ENCODE data around the gene CACHD1. TPM values are rescaled to one million over a fixed set of nuclear protein-coding genes. Genes with fewer than 3 reads are reported as not detected.
A peak's percentile ranks its signal among the peaks of the same experiment; 100 is the strongest.

CACHD1 gene
- total RNA-seq, 1 experiment from 2014 or later: 29.9 TPM

DNA sequence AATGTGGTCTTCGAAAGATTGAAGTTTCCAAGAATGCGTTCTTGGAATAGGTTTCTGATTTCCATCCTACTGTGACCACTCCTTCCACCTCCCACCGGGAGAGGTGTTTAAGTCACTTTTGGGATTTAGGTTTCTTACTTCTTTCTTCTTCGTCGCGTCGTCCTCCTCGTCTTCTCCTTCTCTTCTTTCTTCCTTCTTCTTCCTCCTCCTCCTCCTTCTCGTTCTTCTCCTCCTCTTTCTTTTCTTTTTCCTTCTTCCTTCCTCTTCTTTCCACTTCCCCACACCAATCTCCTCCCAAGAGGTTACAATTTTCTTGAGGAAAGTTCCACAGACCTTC is 2.1 kb downstream of the CACHD1 start:
- no peak for DNase-seq (ENCODE audit: low read depth, low spot score)
- Histone ChIP-seq H3K4me1 (ENCODE audit: control insufficient read depth, insufficient read depth, low read length) (peaks cover 51% of the 10 kb centered on the region), H3K4me3 (ENCODE audit: low read depth in 2 of 2, low read length in 2 of 2) (peak overlapping the region; percentile 92 to 95), H3K27me3 (ENCODE audit: control insufficient read depth, insufficient read depth, low read length) (no peaks in the 10 kb centered on the region), H3K27ac (ENCODE audit: low read length) (peak overlapping the region; percentile 88), H3K9me3 (ENCODE audit: control insufficient read depth, insufficient read depth, low read depth, low read length) (no peaks in the 10 kb centered on the region), H3K36me3 (ENCODE audit: control insufficient read depth, insufficient read depth, low read length) (no peaks in the 10 kb centered on the region; the same call in 1 of the 2 replicates)
- ChIA-PET CTCF (no interaction called here), POLR2A (no interaction called here)
- ATAC-seq: no peak
- BruUV-seq (replicated peaks): no TSS peak
- in situ Hi-C loops (cut with HindIII; ENCODE audit: low pct_unique_long_range_greater_than_20kb, low sequenced_read_pairs) (no loop called here), intact Hi-C loops (cut with micrococcal nuclease; ENCODE audit: unreplicated experiment) (loop anchor here (5.0 kb wide), 1 partner anchor 205 kb away; no protein-coding TSS in a partner anchor)
- TF ChIP-seq, protein P1, sequence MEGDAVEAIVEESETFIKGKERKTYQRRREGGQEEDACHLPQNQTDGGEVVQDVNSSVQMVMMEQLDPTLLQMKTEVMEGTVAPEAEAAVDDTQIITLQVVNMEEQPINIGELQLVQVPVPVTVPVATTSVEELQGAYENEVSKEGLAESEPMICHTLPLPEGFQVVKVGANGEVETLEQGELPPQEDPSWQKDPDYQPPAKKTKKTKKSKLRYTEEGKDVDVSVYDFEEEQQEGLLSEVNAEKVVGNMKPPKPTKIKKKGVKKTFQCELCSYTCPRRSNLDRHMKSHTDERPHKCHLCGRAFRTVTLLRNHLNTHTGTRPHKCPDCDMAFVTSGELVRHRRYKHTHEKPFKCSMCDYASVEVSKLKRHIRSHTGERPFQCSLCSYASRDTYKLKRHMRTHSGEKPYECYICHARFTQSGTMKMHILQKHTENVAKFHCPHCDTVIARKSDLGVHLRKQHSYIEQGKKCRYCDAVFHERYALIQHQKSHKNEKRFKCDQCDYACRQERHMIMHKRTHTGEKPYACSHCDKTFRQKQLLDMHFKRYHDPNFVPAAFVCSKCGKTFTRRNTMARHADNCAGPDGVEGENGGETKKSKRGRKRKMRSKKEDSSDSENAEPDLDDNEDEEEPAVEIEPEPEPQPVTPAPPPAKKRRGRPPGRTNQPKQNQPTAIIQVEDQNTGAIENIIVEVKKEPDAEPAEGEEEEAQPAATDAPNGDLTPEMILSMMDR (IDR thresholded peaks at IDR 0.05): no peak
- no peak for TF ChIP-seq TCF7L2 (IDR thresholded peaks at IDR 0.05; ENCODE audit: low read depth, low read length)
- no peak for TF ChIP-seq POLR2AphosphoS5 (IDR thresholded peaks at IDR 0.05; ENCODE audit: low read depth, low read length)

DNA sequence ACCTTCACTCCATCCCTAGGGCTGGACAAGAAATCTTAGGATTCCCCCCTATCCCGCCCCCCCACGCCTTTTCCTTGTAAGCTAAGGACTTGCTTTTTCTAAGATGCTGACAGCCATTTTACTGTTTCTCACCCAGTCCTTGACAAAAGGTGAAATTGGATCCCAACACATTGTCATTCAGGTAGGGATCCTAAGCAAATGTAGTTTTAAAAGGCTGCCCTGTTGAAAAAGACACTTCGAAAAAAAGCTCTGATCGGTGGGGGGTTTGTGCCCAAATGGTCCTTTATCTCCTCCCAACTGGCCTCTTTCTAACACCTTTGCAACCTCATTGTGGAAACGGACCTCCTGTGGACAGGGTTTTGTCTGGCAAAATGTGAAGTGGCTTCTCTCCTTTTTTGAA is 2.9 kb downstream of the CACHD1 start:
- Histone ChIP-seq H3K27me3 (ENCODE audit: control insufficient read depth, insufficient read depth, low read length) (no peaks in the 10 kb centered on the region), H3K4me1 (ENCODE audit: control insufficient read depth, insufficient read depth, low read length) (peaks cover 54% of the 10 kb centered on the region), H3K36me3 (ENCODE audit: control insufficient read depth, insufficient read depth, low read length) (no peaks in the 10 kb centered on the region; the same call in 1 of the 2 replicates), H3K9me3 (ENCODE audit: control insufficient read depth, insufficient read depth, low read depth, low read length) (no peaks in the 10 kb centered on the region), H3K27ac (ENCODE audit: low read length) (peak overlapping the region; percentile 65), H3K4me3 (ENCODE audit: low read depth in 2 of 2, low read length in 2 of 2) (peak overlapping the region; percentile 3 to 92; a peak in 2 of 4 replicates)
- in situ Hi-C loops (cut with HindIII; ENCODE audit: low pct_unique_long_range_greater_than_20kb, low sequenced_read_pairs) (no loop called here), intact Hi-C loops (cut with micrococcal nuclease; ENCODE audit: unreplicated experiment) (loop anchor here (5.0 kb wide), 1 partner anchor 206 kb away; no protein-coding TSS in a partner anchor)
- no peak for DNase-seq (ENCODE audit: low read depth, low spot score)
- BruUV-seq (replicated peaks): no TSS peak
- POLR2A ChIA-PET: interaction anchor here (0.6 kb wide), 1 partner anchor 490 kb away, joined by 6 read pairs; no protein-coding TSS in a partner anchor
- no peak for ATAC-seq
- TF ChIP-seq TCF7L2 (IDR thresholded peaks at IDR 0.05; ENCODE audit: low read depth, low read length): no peak
- CTCF ChIA-PET: no interaction called here

DNA sequence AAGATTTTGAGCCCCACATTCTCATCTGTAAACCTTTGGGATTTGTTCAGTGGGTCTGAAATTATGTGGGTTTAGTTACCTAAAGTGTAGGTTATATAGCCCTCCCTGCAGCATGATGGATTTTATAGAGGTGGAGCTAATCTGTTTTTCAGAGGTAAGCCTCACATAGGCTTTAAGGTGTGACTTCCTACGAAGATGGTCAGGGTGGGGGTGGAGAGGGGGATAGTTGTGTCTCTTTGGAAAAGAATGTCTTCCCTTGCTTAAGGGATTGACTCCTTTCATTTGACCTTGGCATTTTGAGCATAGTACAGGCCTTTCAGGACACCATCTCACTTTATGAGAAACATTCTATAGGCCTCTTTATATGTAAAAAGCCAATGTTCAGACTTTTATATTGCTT is 3.4 kb downstream of the CACHD1 start:
- intact Hi-C loops (cut with micrococcal nuclease; ENCODE audit: unreplicated experiment): loop anchor here (5.0 kb wide), 1 partner anchor 206 kb away; no protein-coding TSS in a partner anchor
- TF ChIP-seq, protein P2, sequence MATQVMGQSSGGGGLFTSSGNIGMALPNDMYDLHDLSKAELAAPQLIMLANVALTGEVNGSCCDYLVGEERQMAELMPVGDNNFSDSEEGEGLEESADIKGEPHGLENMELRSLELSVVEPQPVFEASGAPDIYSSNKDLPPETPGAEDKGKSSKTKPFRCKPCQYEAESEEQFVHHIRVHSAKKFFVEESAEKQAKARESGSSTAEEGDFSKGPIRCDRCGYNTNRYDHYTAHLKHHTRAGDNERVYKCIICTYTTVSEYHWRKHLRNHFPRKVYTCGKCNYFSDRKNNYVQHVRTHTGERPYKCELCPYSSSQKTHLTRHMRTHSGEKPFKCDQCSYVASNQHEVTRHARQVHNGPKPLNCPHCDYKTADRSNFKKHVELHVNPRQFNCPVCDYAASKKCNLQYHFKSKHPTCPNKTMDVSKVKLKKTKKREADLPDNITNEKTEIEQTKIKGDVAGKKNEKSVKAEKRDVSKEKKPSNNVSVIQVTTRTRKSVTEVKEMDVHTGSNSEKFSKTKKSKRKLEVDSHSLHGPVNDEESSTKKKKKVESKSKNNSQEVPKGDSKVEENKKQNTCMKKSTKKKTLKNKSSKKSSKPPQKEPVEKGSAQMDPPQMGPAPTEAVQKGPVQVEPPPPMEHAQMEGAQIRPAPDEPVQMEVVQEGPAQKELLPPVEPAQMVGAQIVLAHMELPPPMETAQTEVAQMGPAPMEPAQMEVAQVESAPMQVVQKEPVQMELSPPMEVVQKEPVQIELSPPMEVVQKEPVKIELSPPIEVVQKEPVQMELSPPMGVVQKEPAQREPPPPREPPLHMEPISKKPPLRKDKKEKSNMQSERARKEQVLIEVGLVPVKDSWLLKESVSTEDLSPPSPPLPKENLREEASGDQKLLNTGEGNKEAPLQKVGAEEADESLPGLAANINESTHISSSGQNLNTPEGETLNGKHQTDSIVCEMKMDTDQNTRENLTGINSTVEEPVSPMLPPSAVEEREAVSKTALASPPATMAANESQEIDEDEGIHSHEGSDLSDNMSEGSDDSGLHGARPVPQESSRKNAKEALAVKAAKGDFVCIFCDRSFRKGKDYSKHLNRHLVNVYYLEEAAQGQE (IDR thresholded peaks at IDR 0.05; ENCODE audit: insufficient read depth in 1 of 2, low read depth in 2 of 2, low read length in 1 of 2): no peak
- TF ChIP-seq SIN3A (IDR thresholded peaks at IDR 0.05; ENCODE audit: borderline replicate concordance, insufficient read depth, low read depth, low read length) (no peak), TCF7L2 (IDR thresholded peaks at IDR 0.05; ENCODE audit: low read depth, low read length) (no peak)
- TF ChIP-seq, protein P1 (IDR thresholded peaks at IDR 0.05): no peak

More for the DNA sequence above, 3.4 kb downstream of the CACHD1 start:
- in situ Hi-C loops (cut with HindIII; ENCODE audit: low pct_unique_long_range_greater_than_20kb, low sequenced_read_pairs): no loop called here
- no TSS peak for BruUV-seq (replicated peaks)
- Histone ChIP-seq H3K36me3 (ENCODE audit: control insufficient read depth, insufficient read depth, low read length) (no peaks in the 10 kb centered on the region; the same call in 1 of the 2 replicates), H3K27ac (ENCODE audit: low read length) (peak overlapping the region; percentile 65), H3K4me3 (ENCODE audit: low read depth in 2 of 2, low read length in 2 of 2) (peak overlapping the region in 1 of 2 experiments; percentile 92; a peak in 1 of 4 replicates), H3K27me3 (ENCODE audit: control insufficient read depth, insufficient read depth, low read length) (no peaks in the 10 kb centered on the region), H3K4me1 (ENCODE audit: control insufficient read depth, insufficient read depth, low read length) (peaks cover 58% of the 10 kb centered on the region), H3K9me3 (ENCODE audit: control insufficient read depth, insufficient read depth, low read depth, low read length) (no peaks in the 10 kb centered on the region)
- POLR2A ChIA-PET: interaction anchor here (0.6 kb wide), 1 partner anchor 489 kb away, joined by 6 read pairs; no protein-coding TSS in a partner anchor
- DNase-seq (ENCODE audit: low read depth, low spot score) (no peak), ATAC-seq (no peak)
- CTCF ChIA-PET: no interaction called here
